ENCODE results near the gene CD7.

CD7 gene

DNA sequence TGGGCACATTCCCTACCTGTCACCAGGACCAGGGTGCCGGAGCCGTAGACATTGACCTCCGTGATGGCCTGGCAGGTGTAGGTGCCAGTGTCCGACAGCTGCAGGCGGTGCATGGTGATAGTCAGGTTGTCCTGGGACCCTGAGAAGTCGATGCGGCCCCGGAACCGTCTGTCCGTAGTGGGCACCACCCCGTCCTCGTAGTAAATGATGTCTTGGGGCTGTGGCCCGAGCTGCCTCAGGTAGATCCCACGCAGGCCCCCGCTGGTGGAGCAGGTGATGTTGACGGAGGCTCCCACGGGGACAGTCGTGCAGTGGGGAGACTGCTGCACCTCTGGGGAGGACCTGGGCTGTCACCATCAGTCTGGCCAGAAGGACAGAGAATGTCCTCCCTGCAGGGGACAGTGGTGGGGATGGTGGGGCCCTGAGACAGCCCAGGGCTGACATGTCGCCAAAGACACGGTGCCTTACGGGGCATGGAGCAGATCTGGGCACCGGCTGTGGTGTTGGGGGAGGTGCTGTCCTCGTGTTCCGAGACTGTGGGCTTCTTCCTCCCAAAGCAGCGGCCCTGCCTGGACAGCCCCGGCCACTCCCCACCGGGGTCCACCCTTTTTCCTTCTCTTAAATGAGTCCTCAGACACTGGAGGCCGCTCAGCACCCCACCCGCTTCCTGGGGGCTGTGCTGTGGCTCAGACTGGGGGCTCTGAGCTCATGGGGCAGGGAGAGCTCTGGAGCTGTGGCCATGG, 586 bp downstream of the CD7 start:
- TF ChIP-seq ZNF274 (IDR thresholded peaks at IDR 0.05; ENCODE audit: low read depth, low read length), result no peak
- no peak overlapping the region for H3K4me3 ChIP-seq (ENCODE audit: low read length)

DNA sequence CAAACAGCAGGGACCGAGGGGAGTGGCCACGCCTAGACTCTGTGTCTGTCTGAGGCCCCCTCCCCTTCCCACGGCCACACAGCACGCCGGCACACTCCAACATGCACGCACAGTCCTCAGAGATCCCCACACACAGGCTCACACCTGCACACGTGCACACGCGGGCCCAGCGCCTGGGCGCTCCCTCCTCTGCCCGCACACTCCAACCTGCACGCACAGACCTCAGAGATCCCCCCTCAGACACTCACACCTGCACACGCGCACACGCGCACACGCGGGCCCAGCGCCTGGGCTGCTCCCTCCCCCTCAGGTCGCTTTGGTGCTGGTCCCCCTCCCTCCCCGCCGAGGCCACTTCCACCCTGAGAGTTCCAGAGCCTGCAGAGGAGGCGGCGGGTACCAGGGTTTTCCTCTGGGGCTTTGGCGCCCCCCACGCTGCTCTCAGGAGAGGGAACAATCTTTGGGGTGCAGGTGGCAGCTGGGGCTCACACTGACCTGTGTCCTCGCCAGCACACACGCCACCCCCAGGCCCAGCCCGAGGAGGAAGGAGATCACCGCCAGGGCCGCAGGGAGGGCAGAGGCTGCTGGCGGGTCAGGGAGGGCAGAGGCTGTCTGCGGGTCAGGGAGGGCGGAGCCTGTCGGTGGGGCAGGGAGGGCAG, 1.6 kb downstream of the CD7 start:
- no peak overlapping the region for H3K4me3 ChIP-seq (ENCODE audit: low read length)
- no peak for TF ChIP-seq ZNF274 (IDR thresholded peaks at IDR 0.05; ENCODE audit: low read depth, low read length)

DNA sequence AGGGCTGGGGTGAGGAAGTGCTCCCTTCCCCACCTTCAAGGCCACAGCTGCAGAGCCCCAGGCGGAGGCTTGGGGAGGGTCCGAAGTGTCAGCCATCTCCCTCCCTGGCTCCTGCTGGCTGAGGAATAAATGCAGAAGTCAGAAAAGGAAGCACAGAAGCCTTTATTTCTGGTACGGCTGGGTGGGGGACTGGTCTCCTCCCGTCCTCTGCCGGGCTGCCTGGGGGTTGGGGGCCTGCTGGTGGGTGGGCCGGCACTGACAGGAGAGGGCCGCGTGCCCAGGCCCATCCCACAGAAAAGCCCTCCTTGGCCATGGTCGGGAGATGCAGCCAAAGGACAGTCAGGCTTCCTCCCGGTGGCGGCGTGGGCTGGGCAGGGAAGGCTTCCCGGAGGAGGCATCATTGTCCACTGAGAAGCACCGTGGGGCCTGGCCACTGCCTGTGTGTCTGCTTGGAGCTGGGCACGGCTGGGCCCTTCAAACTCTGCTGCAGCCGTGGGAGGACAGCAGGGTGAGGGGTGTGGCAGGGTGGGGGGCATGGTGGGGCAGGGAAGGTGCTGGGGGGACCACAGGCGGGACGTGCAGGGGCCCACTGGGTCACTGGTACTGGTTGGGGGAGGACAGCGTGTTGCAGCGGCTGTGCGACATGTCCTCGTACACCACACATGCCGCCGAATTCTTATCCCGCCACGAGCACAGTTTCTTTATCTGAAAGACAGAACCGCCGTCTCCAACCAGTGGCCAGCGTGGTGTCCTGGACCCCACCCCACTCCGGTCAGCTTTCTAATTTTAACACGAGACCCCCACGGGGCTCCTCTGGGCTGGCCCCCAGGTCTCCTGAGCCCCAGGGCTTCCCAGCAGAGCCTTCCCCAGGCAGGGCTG, 2.4 kb downstream of the CD7 start:
- no peak overlapping the region for H3K4me3 ChIP-seq (ENCODE audit: low read length)
- TF ChIP-seq ZNF274 (IDR thresholded peaks at IDR 0.05; ENCODE audit: low read depth, low read length), result no peak

DNA sequence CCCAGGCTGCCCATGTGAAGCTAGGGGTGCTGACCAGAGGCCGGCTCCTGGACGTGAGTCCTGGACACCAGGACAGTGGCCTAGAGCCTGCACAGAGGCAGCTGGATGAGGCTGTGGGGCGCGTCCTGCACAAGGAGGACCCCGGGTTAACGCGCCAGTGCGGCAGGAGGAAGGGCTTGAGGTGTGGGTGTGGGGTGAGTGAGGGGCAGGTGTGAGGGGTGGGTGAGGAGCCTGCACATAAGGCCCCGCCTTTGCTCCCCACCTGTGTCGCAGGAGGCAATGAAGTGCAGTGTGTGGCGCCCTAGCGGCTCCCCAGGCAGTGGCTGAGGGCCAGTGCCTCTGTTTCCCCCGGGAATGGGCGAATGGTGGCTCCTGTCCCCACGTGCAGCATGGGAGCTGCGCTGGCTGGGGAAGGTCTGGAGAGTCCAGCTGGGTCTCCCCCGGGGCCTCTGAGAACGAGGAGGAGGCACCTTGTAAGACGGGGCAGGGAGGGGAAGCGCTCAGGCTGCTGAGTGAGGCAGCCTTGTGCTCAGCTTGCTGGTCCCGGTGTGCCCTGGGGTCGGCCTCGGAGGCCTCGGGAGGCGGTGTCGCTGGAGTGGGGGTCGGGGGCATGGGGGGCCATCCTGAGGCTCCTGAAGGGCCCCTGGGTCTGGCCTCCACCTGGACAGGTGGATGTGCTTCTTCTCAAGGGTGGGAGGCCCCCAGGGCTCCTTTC, 3.2 kb downstream of the CD7 start:
- no peak overlapping the region for H3K4me3 ChIP-seq (ENCODE audit: low read length)
- no peak for TF ChIP-seq ZNF274 (IDR thresholded peaks at IDR 0.05; ENCODE audit: low read depth, low read length)

DNA sequence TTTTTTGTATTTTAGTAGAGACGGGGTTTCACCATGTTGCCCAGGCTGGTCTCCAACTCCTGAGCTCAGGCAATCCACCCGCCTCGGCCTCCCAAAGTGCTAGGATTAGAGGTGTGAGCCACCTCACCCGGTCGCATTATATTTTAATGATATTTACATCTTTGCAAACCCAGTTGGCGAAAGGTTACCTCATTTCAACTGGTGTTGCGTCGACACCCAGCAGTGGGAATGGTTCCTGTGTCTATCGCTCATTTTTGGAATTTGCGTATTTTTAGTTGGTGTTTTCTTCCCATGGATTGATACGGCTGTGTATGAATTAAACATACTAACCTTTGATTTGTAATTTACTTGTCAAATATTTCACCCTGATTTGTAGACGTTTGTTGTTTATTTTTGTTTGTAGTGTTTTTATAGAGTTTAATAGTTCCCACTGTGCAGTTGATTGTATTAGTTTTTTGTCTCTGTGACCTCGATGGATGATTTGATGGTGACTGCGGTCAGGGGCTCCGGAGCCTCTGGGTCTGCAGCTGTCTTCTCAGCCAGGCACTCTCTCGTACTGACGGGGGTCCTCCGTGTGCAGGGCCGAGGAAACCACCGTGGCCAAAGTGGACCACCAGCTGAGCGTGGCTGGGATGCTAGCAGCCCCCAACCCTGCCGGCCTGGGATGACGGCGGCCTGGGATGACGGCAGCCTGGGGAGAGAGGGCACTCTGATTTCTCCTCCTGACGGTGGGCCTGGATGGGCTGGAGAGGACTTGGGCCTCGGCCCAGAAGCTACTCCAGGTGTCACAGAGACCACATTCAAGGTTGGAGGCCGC, 4.0 kb downstream of the CD7 start:
- no peak overlapping the region for H3K4me3 ChIP-seq (ENCODE audit: low read length)
- TF ChIP-seq ZNF274 (IDR thresholded peaks at IDR 0.05; ENCODE audit: low read depth, low read length), result no peak

DNA sequence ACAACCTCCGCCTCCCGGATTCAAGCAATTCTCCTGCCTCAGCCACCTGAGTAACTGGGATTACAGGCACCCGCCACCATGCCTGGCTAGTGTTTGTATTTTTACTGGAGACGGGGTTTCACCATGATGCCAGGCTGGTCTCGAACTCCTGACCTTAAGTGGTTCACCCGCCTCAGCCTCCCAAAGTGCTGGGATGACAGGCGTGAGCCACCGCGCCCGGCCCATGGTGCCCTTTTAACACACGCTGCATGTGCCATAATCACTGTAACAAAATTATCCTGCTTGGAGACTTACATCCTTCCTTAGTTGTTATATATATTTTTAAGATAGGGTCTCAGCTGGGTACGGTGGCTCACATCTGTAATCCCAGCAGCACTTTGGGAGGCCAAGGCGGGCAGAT, 5.4 kb downstream of the CD7 start:
- no peak for TF ChIP-seq ZNF274 (IDR thresholded peaks at IDR 0.05; ENCODE audit: low read depth, low read length)
- no peak overlapping the region for H3K4me3 ChIP-seq (ENCODE audit: low read length)

DNA sequence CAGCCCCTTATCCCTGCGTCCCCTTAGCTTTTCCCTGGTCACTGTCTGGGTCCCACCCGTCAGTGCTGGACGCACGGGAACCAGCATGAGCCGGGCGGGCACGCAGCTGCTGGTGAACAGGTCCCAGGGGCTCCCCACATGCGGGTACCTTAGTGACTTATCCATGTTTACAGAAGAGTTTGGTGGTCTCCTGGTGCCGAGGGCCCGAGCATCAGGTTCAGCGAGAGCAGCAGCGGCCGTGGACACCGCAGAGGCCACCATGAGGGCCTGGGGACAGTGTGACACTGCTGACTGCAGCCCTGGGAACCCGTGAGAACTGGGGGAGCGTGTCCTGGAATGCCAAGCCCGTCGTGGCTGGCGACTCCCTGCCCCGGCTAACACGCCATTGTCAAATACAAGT, 6.5 kb downstream of the CD7 start:
- no peak overlapping the region for H3K4me3 ChIP-seq (ENCODE audit: low read length)
- TF ChIP-seq ZNF274 (IDR thresholded peaks at IDR 0.05; ENCODE audit: low read depth, low read length), result no peak

DNA sequence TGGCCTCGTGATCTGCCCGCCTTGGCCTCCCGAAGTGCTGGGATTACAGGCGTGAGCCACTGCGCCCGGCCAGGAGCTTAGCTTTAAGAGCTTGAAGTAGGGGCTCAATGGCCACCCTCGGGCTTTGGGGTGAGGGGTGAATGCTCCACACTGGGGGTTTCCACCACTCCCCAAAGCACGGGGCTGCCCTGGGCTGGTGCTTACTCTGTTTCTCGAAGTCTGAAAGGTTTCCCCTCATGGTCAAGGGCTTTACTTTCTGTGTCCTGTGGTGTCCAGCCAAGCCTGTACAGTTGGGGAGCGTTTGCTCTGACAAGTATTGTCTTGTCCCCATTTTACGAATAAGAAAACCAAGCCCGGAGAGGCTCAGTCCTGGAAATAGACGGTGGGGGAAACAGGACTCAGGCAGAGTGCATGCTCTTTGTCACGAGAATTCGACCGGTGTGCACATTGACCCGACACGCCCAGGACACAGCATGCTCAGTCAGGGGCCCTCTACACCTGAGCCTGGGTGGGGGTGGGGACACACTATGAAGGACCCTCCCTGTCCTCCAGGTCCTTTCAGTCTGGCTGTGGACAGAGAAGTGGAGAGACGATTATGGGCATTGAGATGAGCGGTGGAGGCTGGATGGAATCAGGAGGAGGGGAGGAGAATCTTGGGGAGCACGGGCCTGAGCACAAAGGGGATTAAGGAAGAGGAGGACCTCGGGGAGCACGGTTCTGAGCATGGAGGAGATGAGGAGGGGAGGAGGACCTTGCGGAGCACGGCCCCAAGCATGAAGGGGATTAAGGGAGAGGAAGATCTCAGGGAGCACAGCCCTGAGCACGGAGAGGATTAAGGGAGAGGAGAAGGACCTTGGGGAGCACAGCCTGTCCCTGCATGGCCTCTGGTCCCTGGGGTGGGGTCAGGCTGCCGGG, 7.5 kb downstream of the CD7 start:
- TF ChIP-seq ZNF274 (IDR thresholded peaks at IDR 0.05; ENCODE audit: low read depth, low read length), result no peak

DNA sequence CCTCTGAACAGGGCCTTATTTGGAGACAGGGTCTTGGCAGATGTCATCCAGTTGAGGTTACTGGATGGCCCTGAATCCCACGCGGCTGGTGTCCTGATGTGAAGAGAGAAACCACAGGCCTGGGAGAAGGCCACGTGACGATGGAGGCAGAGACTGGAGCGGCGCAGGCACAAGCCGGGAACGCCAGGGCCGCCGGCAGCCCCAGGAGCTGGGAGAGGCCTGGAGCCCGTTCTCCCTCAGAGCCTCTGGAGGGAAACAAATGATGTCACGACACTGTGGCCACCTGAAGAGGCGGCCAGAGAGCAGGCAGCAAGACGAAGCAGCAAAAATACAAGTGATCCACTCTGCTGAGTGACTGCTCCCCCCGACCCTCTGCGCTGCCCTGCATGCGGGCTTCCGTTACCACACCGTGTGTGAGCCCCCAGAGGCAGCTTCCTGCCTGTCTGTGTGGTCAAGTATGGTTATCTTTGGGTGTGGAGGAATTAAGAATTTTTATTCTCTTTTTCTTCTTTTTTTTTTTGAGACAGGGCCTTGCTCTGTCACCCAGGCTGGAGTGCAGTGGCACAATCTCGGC, 11.6 kb downstream of the CD7 start:
- no peak overlapping the region for H3K4me3 ChIP-seq (ENCODE audit: low read length)
- TF ChIP-seq ZNF274 (IDR thresholded peaks at IDR 0.05; ENCODE audit: low read depth, low read length), result no peak

More for the DNA sequence above, 7.5 kb downstream of the CD7 start:
- H3K4me3 ChIP-seq (ENCODE audit: low read length), result no peak overlapping the region

DNA sequence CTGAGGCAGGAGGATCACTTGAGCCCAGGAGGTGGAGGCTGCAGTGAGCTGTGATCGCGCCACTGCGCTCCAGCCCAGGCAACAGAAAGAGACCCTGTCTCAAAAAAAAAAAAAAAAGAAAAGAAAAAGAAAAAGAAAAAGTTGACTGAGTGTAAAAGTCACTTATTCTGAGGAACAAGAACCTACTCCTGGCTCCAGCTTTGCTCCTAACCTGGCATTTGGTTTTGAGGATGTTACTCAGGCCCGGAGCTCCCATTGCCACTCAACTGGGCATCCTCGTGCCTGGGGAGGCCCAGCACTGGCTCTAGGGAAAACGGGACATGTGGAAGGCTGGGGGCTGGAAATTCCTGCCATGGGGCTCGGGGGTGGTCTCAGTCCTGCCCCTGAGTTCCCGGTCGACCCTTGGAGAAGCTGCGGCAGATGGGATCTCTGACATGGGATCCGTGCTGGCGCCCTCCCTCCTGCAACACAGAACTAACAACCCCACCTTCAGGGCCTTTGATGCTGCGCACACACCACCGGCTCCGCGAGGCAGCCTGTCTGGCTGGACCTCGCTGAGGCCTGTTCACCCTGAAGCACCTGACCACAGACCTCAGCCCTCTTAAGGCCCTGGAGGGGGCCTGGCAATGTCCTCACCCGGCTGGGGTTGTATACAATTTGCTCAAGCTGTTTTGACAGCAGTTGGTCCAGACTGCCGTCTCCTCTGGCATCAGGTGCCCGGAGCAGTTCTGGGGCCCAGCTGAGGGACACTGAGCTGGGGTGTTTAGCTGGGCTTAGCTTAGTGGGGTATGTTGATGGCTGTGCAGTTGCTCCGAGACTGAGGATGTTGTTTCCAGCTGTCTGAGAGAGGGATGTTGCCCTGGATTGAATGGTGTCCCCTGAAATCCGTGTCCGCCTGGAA, 12.3 kb downstream of the CD7 start:
- no peak overlapping the region for H3K4me3 ChIP-seq (ENCODE audit: low read length)
- TF ChIP-seq ZNF274 (IDR thresholded peaks at IDR 0.05; ENCODE audit: low read depth, low read length), result no peak

Data from GM08714 (cell line).